GM23248 (cell line): ENCODE results near the gene SLC26A8. TPM values are rescaled to one million over a fixed set of nuclear protein-coding genes. Genes with fewer than 3 reads are reported as not detected.

ENCODE experiments used
- DNase-seq: peaks from one replicate; pipeline ENCODE4 v3.0.0-alpha.2; 2015
- H2AFZ ChIP-seq: fragments of 200-600 bp; sonication (generic); 2 replicates; pipeline ENCODE4 v1.6.1; 2016; ENCODE audit warnings: antibody characterized with exemption
- H3F3A ChIP-seq: fragments of 200-600 bp; sonication (generic); 2 replicates; pipeline ENCODE4 v1.6.1; 2016; ENCODE audit warnings: mild to moderate bottlenecking, antibody characterized with exemption, mixed run types; ENCODE audit not compliant: insufficient read depth
- H3K27ac ChIP-seq: fragments of 200-600 bp; sonication (generic); 2 replicates; pipeline ENCODE4 v1.5.1; 2016; ENCODE audit warnings: mild to moderate bottlenecking
- H3K27me3 ChIP-seq: fragments of 200-600 bp; sonication (generic); replicated peaks from 2 replicates; pipeline ENCODE4 v1.6.1; 2016; ENCODE audit warnings: mild to moderate bottlenecking; ENCODE audit not compliant: insufficient read depth
- H3K36me3 ChIP-seq: fragments of 200-600 bp; sonication (generic); 2 replicates; pipeline ENCODE4 v1.6.1; 2016; ENCODE audit warnings: low read depth, mild to moderate bottlenecking
- H3K4me1 ChIP-seq: fragments of 200-600 bp; sonication (generic); 2 replicates; pipeline ENCODE4 v1.6.1; 2016; ENCODE audit warnings: mild to moderate bottlenecking; ENCODE audit not compliant: insufficient read depth
- H3K4me2 ChIP-seq: fragments of 200-600 bp; sonication (generic); one replicate; pipeline ENCODE4 v1.6.1; 2016; ENCODE audit warnings: mild to moderate bottlenecking; ENCODE audit not compliant: unreplicated experiment
- H3K4me3 ChIP-seq: fragments of 200-600 bp; sonication (generic); 2 replicates; pipeline ENCODE4 v1.5.1; 2016; ENCODE audit warnings: mild to moderate bottlenecking
- H3K79me2 ChIP-seq: fragments of 200-600 bp; sonication (generic); 2 replicates; pipeline ENCODE4 v1.6.1; 2016; ENCODE audit warnings: mild to moderate bottlenecking; ENCODE audit not compliant: insufficient read depth
- H3K9ac ChIP-seq: fragments of 200-600 bp; sonication (generic); 2 replicates; pipeline ENCODE4 v1.6.1; 2016; ENCODE audit warnings: mild to moderate bottlenecking
- H3K9me2 ChIP-seq: fragments of 200-600 bp; sonication (generic); 2 replicates; pipeline ENCODE4 v1.6.1; 2016; ENCODE audit warnings: mixed run types, mild to moderate bottlenecking, moderate library complexity; ENCODE audit not compliant: insufficient read depth
- H3K9me3 ChIP-seq: fragments of 200-600 bp; sonication (generic); one replicate; pipeline ENCODE4 v1.6.1; 2017; ENCODE audit warnings: low read depth
- H4K20me1 ChIP-seq: fragments of 200-600 bp; sonication (generic); 2 replicates; pipeline ENCODE4 v1.6.0; 2016; ENCODE audit not compliant: insufficient read depth
- EZH2 ChIP-seq: fragments of 200-600 bp; sonication (generic); IDR thresholded peaks from 2 replicates; pipeline ENCODE4 v1.6.1; 2018; ENCODE audit warnings: antibody characterized with exemption, mild to moderate bottlenecking; ENCODE audit not compliant: insufficient read depth, poor library complexity, severe bottlenecking
- EZH2phosphoT487 ChIP-seq: fragments of 200-600 bp; sonication (generic); IDR thresholded peaks from 2 replicates; pipeline ENCODE4 v1.6.1; 2018; ENCODE audit warnings: antibody characterized with exemption, moderate library complexity, mild to moderate bottlenecking, low read depth; ENCODE audit not compliant: insufficient read depth
- WGBS, 2 experiments: methylation state at CpG; one replicate each; pipeline ENCODE4 v1.1.6; 2015 to 2017; ENCODE audit warnings: low lambda C conversion rate in 2 of 2, low coverage in 1 of 2; ENCODE audit errors: missing lambda C conversion rate in 2 of 2; 5-methylcytosine and 5-hydroxymethylcytosine counted together
- in situ Hi-C: fragments of 300-500 bp; cut with MboI; formaldehyde crosslinking; loops from 2 replicates; pipeline ENCODE4 v1.15.0; 2020
- polyA plus RNA-seq: library from polyadenylated mRNA; unstranded; fragments of >200 nt; fragmentation: Nextera tagmentation; extraction: Ambion mirVana; gene quantifications from 2 replicates; pipeline ENCODE4 v1.2.1, GENCODE V29; 2016
- total RNA-seq: library from RNA; depleted of rRNA; stranded (reverse); fragments of >200 nt; shearing (Covaris generic); gene quantifications from 2 replicates; pipeline ENCODE4 v1.2.3, GENCODE V29; 2014

SLC26A8 gene
- total and polyA plus RNA-seq, 2 experiments from 2014 or later = not detected

DNA sequence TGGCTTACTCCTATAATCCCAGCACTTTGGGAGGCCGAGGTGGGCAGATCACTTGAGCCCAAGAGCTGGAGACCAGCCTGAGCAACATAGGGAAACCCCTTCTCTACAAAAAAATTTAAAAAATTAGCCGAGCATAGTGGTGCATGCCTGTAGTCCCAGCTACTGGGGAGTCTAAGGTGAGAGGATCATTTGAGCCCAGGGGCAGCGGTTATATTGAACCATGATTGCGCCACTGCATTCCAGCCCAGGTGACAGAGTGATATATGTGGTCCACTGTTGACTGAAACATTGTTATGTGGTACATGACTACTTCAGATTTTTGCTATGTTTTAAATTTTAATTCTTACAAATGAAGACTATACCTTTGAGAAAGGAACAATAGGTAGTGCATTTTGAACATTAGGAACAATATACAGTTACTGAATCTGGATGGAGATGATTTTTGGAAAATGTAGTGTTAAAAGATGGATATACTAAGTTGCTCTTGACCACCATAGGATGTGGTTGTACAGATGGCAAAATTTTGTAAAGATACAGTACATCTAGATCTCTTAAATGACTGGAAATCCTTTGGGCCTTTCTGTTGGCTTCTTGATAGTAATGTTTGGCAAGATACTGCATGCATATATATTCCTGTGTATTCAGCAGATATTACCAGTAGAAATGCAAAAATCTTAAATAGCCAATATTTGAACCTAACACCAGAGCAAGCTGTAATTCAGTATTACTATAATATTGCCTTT, 39.0 kb upstream of the SLC26A8 start:
- in situ Hi-C loops = no loop called here
- Histone ChIP-seq H3K4me1 (peaks cover 28% of the 10 kb centered on the region), H3K79me2 (peaks cover 100% of the 10 kb centered on the region), H2AFZ (no peak overlapping the region), H3F3A (peaks cover 20% of the 10 kb centered on the region), H3K9me2 (no peaks in the 10 kb centered on the region), H4K20me1 (peaks cover 22% of the 10 kb centered on the region), H3K9ac (no peak overlapping the region), H3K36me3 (peaks cover 11% of the 10 kb centered on the region; the same call in 1 of the 2 replicates), H3K27me3 (no peaks in the 10 kb centered on the region), H3K4me3 (no peak overlapping the region), H3K4me2 (no peak overlapping the region), H3K9me3 (no peaks in the 10 kb centered on the region), H3K27ac (no peak overlapping the region)
- WGBS, 2 experiments = 95 to 99% methylated on average over 4 of the region's 4 CpGs
- DNase-seq = no peak
- TF ChIP-seq EZH2phosphoT487 (no peak), EZH2 (no peak)

DNA sequence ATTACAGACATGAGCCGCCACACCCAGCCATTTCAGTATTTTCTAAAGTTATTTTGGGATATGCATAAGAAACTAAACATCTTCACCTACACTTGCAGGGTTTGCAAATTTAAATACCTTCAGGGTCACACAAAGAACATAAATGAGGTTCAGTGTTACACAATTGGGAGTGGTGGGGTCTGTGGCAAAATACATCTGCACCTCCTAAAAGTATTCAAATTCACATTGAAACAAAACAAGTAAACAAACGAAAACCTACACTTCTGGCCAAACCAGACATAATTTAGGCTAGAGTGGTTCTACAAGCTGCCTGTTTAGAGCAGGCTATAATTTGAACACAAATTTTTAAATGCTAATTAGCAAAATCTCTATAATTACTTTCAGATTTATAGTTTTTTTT, 37.8 kb upstream of the SLC26A8 start:
- peaks cover 23% of the 10 kb centered on the region for H4K20me1 ChIP-seq
- H2AFZ ChIP-seq = no peak overlapping the region
- H3K4me3 ChIP-seq = no peak overlapping the region
- no peaks in the 10 kb centered on the region for H3K27me3 ChIP-seq
- peaks cover 21% of the 10 kb centered on the region for H3K4me1 ChIP-seq
- H3K9me2 ChIP-seq = no peaks in the 10 kb centered on the region
- no peak for DNase-seq
- peaks cover 11% of the 10 kb centered on the region; the same call in 1 of the 2 replicates for H3K36me3 ChIP-seq
- in situ Hi-C loops = no loop called here
- 72 to 84% methylated on average over 2 of the region's 2 CpGs for WGBS, 2 experiments
- H3K9me3 ChIP-seq = no peaks in the 10 kb centered on the region
- H3K27ac ChIP-seq = no peak overlapping the region
- peaks cover 11% of the 10 kb centered on the region for H3F3A ChIP-seq
- H3K4me2 ChIP-seq = no peak overlapping the region
- TF ChIP-seq EZH2 = no peak
- no peak for TF ChIP-seq EZH2phosphoT487
- H3K9ac ChIP-seq = no peak overlapping the region
- peaks cover 100% of the 10 kb centered on the region for H3K79me2 ChIP-seq

DNA sequence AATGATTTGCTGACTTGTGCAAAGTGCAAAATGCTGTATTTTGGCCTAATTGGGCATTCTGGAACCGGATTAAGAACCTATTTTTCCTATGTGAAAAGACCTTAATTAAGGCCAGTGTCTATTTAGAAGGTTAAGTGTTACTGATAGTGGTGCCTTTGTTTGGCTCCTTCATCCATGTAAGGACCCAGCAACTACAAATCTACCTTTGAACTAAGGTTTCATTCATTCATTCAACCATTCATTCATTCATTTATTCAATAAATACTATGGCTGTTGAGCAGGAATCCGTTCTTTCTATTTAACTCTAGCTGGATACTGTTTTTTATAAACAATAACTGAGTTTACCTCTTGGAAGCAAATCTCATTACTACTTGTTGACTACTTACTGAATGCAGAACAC, 36.8 kb upstream of the SLC26A8 start:
- Histone ChIP-seq H3K4me3 (no peak overlapping the region), H3K4me2 (no peak overlapping the region), H3K27ac (no peak overlapping the region), H3K4me1 (peaks cover 13% of the 10 kb centered on the region), H3K27me3 (no peaks in the 10 kb centered on the region), H3K9me3 (no peaks in the 10 kb centered on the region), H3K9me2 (no peaks in the 10 kb centered on the region), H3K79me2 (peaks cover 100% of the 10 kb centered on the region), H3F3A (peaks cover 1% of the 10 kb centered on the region), H3K9ac (no peak overlapping the region), H4K20me1 (peaks cover 18% of the 10 kb centered on the region), H3K36me3 (peaks cover 11% of the 10 kb centered on the region; the same call in 1 of the 2 replicates), H2AFZ (no peak overlapping the region)
- 49 to 50% methylated on average over 2 of the region's 2 CpGs for WGBS, 2 experiments
- DNase-seq = no peak
- TF ChIP-seq EZH2phosphoT487 = no peak
- no peak for TF ChIP-seq EZH2
- in situ Hi-C loops = no loop called here

DNA sequence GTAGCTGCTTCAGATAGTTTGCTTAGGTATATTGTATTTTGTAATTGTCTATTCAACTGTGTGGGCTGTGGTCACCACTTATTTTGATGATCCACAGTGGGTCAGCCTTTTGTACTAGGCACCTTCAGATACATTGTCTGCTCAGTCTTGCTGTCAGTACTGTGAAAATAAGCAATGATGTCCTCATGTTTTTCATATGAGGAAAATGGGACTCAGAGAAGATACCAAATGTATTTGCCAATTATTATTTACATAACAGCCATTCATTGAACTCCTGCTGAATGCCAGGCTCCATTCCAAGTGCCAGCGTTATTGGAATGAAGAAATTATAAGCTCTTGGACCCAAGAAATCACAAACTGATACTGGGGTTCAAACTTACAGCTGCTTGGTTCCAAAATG, 31.7 kb upstream of the SLC26A8 start:
- no peak overlapping the region for H3K4me2 ChIP-seq
- H3K4me3 ChIP-seq = no peak overlapping the region
- H3K27me3 ChIP-seq = no peaks in the 10 kb centered on the region
- no peak overlapping the region for H3K27ac ChIP-seq
- 13 to 17% methylated on average over 1 of the region's 1 CpG for WGBS, 2 experiments
- peaks cover 20% of the 10 kb centered on the region; the same call in 1 of the 2 replicates for H3K36me3 ChIP-seq
- no peak overlapping the region for H3K9ac ChIP-seq
- H3K4me1 ChIP-seq = peaks cover 21% of the 10 kb centered on the region
- H3F3A ChIP-seq = peaks cover 7% of the 10 kb centered on the region; the same call in 1 of the 2 replicates
- in situ Hi-C loops = no loop called here
- TF ChIP-seq EZH2 = no peak
- no peak for DNase-seq
- no peak overlapping the region for H2AFZ ChIP-seq
- H3K79me2 ChIP-seq = peaks cover 100% of the 10 kb centered on the region
- H3K9me3 ChIP-seq = no peaks in the 10 kb centered on the region
- peaks cover 20% of the 10 kb centered on the region for H4K20me1 ChIP-seq
- H3K9me2 ChIP-seq = no peaks in the 10 kb centered on the region
